Testis (tissue), 3 donors: ENCODE results near the gene UGT1A1. TPM values are rescaled to one million over a fixed set of nuclear protein-coding genes. Genes with fewer than 3 reads are reported as not detected.

ENCODE experiments used
- DNase-seq: peaks from one replicate; pipeline ENCODE4 v3.0.0-alpha.2; 2019
- H3K27ac ChIP-seq, 2 donors: fragments of 200-600 bp; sonication (generic); one replicate each; pipeline ENCODE4 v1.5.1; 2019
- H3K27me3 ChIP-seq: fragments of 200-600 bp; sonication (generic); one replicate; pipeline ENCODE4 v1.5.1; 2019
- H3K36me3 ChIP-seq: fragments of 200-600 bp; sonication (generic); one replicate; pipeline ENCODE4 v1.5.1; 2017; ENCODE audit warnings: low read depth; ENCODE audit errors: missing control alignments
- H3K4me1 ChIP-seq: fragments of 200-600 bp; sonication (generic); one replicate; pipeline ENCODE4 v1.5.1; 2019
- H3K4me3 ChIP-seq, 2 donors: fragments of 200-600 bp; sonication (generic); one replicate each; pipeline ENCODE4 v1.5.1; 2017 to 2019
- H3K9me3 ChIP-seq: fragments of 200-600 bp; sonication (generic); one replicate; pipeline ENCODE4 v1.5.1; 2017
- POLR2A ChIP-seq: fragments of 450-650 bp; IDR thresholded peaks from one replicate; pipeline ENCODE4 v1.6.1; 2017; ENCODE audit warnings: antibody characterized with exemption, mild to moderate bottlenecking, moderate library complexity
- WGBS, 2 donors: methylation state at CpG; one replicate each; pipeline ENCODE4 v1.1.5; 2018; 5-methylcytosine and 5-hydroxymethylcytosine counted together
- intact Hi-C: fragments of 100-400 bp; cut with DNase I; formaldehyde crosslinking; loops from one replicate; pipeline ENCODE4 v1.15.1; 2023; ENCODE audit warnings: low total_unique reads
- polyA plus RNA-seq: library from polyadenylated mRNA; stranded (reverse); fragments of 350-450 nt; fragmentation: Illumina TruSeq; extraction: RNeasy Lipid Tissue Mini Kit (QIAGEN cat#74804); gene quantifications from one replicate; pipeline ENCODE4 v1.2.3, GENCODE V29; 2014; ENCODE audit warnings: low read depth, low replicate concordance; ENCODE audit not compliant: insufficient read depth
- total RNA-seq, 2 donors: library from RNA; depleted of rRNA; stranded (reverse); fragments of >200 nt; gene quantifications; one replicate each; pipeline ENCODE4 v1.2.3, GENCODE V29; 2016
- TF ChIP-seq, protein P1 (sequence below), 3 experiments: fragments of 450-650 bp in 2 of 3; fragments of 200-600 bp in 1 of 3; sonication (generic) in 1 of 3; IDR thresholded peaks; one replicate each; pipeline ENCODE4 v1.5.1; 2016 to 2019; ENCODE audit warnings: antibody characterized with exemption in 3 of 3, mild to moderate bottlenecking in 2 of 3, moderate library complexity in 1 of 3

Gene UGT1A1
- total and polyA plus RNA-seq, 3 donors from 2014 or later = 0.24 to 0.34 (median 0.31) TPM

DNA sequence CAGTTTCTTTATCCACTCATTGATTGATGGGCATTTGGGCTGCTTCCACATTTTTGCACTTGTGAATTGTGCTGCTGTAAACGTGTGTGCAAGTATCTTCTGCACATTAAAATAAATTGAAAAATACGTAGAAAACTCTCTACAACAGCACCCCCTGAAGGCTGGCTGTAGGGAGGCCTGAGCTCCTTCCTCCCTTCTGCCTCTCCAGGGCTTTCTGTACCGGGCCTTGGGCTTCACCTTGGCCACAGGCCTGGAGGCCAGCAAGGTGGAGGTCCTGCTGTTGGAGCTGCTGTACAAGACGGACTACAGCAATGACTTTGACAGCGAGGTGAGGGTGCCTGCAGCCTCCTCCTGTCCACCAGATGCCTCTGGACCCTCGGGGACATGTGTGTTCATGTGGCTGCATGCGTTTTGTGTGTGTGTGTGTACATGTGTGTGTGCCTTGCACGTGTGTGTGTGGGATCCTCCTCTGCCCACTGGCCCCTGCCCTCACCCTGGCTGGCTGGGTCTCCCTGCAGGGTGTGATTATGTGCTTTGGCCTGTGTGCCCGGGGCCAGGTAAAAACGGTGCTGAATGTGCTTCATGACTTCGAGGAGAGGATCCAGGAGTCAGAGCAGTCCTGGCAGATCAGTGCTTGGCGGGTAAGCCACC lies 47.3 kb downstream of the UGT1A1 start:
- H3K36me3 ChIP-seq = no peaks in the 10 kb centered on the region
- H3K9me3 ChIP-seq = no peaks in the 10 kb centered on the region
- intact Hi-C loops = no loop called here
- no peaks in the 10 kb centered on the region for H3K27me3 ChIP-seq
- WGBS, 2 donors = 78 to 85% methylated on average over 10 to 12 of the region's 12 CpGs
- no peaks in the 10 kb centered on the region for H3K4me1 ChIP-seq
- no peak overlapping the region for H3K27ac ChIP-seq
- TF ChIP-seq, protein P1, sequence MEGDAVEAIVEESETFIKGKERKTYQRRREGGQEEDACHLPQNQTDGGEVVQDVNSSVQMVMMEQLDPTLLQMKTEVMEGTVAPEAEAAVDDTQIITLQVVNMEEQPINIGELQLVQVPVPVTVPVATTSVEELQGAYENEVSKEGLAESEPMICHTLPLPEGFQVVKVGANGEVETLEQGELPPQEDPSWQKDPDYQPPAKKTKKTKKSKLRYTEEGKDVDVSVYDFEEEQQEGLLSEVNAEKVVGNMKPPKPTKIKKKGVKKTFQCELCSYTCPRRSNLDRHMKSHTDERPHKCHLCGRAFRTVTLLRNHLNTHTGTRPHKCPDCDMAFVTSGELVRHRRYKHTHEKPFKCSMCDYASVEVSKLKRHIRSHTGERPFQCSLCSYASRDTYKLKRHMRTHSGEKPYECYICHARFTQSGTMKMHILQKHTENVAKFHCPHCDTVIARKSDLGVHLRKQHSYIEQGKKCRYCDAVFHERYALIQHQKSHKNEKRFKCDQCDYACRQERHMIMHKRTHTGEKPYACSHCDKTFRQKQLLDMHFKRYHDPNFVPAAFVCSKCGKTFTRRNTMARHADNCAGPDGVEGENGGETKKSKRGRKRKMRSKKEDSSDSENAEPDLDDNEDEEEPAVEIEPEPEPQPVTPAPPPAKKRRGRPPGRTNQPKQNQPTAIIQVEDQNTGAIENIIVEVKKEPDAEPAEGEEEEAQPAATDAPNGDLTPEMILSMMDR (IDR thresholded peaks at IDR 0.05) = no peak
- TF ChIP-seq POLR2A = no peak
- peak; percentile 6 for DNase-seq
- no peak overlapping the region for H3K4me3 ChIP-seq

GRCh38 chr2:233807966-233808935 lies 48.2 kb downstream of the UGT1A1 start:
- no peak overlapping the region for H3K27ac ChIP-seq
- H3K27me3 ChIP-seq = no peaks in the 10 kb centered on the region
- intact Hi-C loops = no loop called here
- no peaks in the 10 kb centered on the region for H3K36me3 ChIP-seq
- H3K4me3 ChIP-seq = no peak overlapping the region
- H3K4me1 ChIP-seq = no peaks in the 10 kb centered on the region
- DNase-seq = peak; percentile 6
- no peaks in the 10 kb centered on the region for H3K9me3 ChIP-seq
- WGBS, 2 donors = 66 to 78% methylated on average over 3 to 10 of the region's 10 CpGs
- TF ChIP-seq POLR2A = no peak
- TF ChIP-seq, protein P1 (IDR thresholded peaks at IDR 0.05) = no peak

- DNase-seq = no peak
- 83 to 84% methylated on average over 4 to 6 of the region's 6 CpGs for WGBS, 2 donors
- no peaks in the 10 kb centered on the region for H3K4me1 ChIP-seq
- H3K27ac ChIP-seq = no peak overlapping the region
- TF ChIP-seq, protein P1 (IDR thresholded peaks at IDR 0.05) = no peak
- no peak for TF ChIP-seq POLR2A
- H3K27me3 ChIP-seq = no peaks in the 10 kb centered on the region
- H3K36me3 ChIP-seq = no peaks in the 10 kb centered on the region
- no peak overlapping the region for H3K4me3 ChIP-seq
- H3K9me3 ChIP-seq = no peaks in the 10 kb centered on the region
- intact Hi-C loops = no loop called here
Measured at GRCh38 chr2:233810385-233810784, 50.3 kb downstream of the UGT1A1 start.

DNA sequence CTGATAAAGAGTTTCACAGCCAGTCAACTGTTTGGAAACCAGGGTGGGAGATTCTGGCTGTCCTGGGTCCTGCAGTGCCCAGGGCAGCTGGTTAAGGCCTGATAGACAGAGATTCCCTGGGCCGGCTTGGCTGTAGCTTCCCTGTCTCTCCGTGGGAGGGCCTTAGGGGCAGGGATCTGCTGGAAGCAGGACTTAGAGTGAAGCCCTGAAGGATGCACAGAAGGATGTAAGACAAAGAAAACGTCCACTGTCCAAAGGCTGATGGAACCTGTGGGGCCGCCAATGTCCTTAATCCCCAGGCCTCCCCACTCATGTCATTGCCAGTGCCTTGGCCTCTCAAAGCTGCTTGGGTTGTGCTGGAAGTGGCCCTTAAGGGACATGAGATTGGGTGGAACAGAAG lies 51.0 kb downstream of the UGT1A1 start:
- TF ChIP-seq POLR2A = no peak
- TF ChIP-seq, protein P1 (IDR thresholded peaks at IDR 0.05) = no peak
- Histone ChIP-seq H3K27ac (no peak overlapping the region), H3K4me3 (no peak overlapping the region), H3K36me3 (no peaks in the 10 kb centered on the region), H3K4me1 (no peaks in the 10 kb centered on the region), H3K9me3 (no peaks in the 10 kb centered on the region), H3K27me3 (no peaks in the 10 kb centered on the region)
- intact Hi-C loops = no loop called here
- DNase-seq = no peak
- 74 to 76% methylated on average over 4 of the region's 4 CpGs for WGBS, 2 donors
